Measurements from ENCODE around the gene PTPN6. TPM values are rescaled to one million over a fixed set of nuclear protein-coding genes. Genes with fewer than 3 reads are reported as not detected.
"Not testable (repeated sequence)": the region's sequence is repeated elsewhere in the genome, so short reads cannot be mapped to it uniquely, and the experiment has no call there.

Gene PTPN6
- total RNA-seq, 2 donors from 2014 or later = 35.7 to 68.0 TPM

- Mint-ChIP-seq H3K36me3 (ENCODE audit: low read depth) (no peaks in the 10 kb centered on the region), H3K9me3 (no peaks in the 10 kb centered on the region), H3K4me3 (no peak within 1 kb of the TSS), H3K4me1 (peaks cover 13% of the 10 kb centered on the region), H3K27me3 (ENCODE audit: insufficient read depth) (peaks cover 3% of the 10 kb centered on the region), H3K27ac (no peak within 1 kb of the TSS)
- TF ChIP-seq CTCF (conservative IDR thresholded peaks at IDR 0.05) = no peak
- Histone ChIP-seq H3K36me3 (ENCODE audit: control insufficient read depth, insufficient read depth, low read length) (no peaks in the 10 kb centered on the region), H3K27ac (ENCODE audit: low read depth, low read length) (peak within 1 kb of the TSS; percentile 96), H3K4me3 (ENCODE audit: low read length) (peak within 1 kb of the TSS; percentile 91), H3K27me3 (ENCODE audit: control insufficient read depth, insufficient read depth, low read length, poor library complexity, severe bottlenecking) (no peaks in the 10 kb centered on the region), H3K9ac (ENCODE audit: extremely low read depth, low read length, poor library complexity, severe bottlenecking) (peak within 1 kb of the TSS; percentile 91), H3K4me1 (ENCODE audit: control insufficient read depth, insufficient read depth, low read length) (peaks cover 7% of the 10 kb centered on the region), H3K9me3 (ENCODE audit: control insufficient read depth, low read length) (no peaks in the 10 kb centered on the region)
- WGBS, 2 experiments (ENCODE audit: insufficient coverage in 1 of 2, insufficient read length in 1 of 2) = 9 to 10% methylated on average over 29 to 34 of the region's 34 CpGs
- peak; percentile 100 for DNase-seq
Measured at GRCh38 chr12:6904280-6905276, 46.6 kb upstream of the PTPN6 start, which contains the start of gene LRRC23. Gene LRRC23 (plus strand): TSS chr12:6904822. CDS start chr12:6905634, 812 bp downstream.

GRCh38 chr12:6905414-6906040 lies 45.6 kb upstream of the PTPN6 start:
- H3K4me1 Mint-ChIP-seq = peaks cover 13% of the 10 kb centered on the region
- H3K27ac Mint-ChIP-seq = no peak overlapping the region
- no peaks in the 10 kb centered on the region for H3K36me3 Mint-ChIP-seq (ENCODE audit: low read depth)
- H3K27me3 Mint-ChIP-seq (ENCODE audit: insufficient read depth) = peaks cover 11% of the 10 kb centered on the region
- no peaks in the 10 kb centered on the region for H3K27me3 ChIP-seq (ENCODE audit: control insufficient read depth, insufficient read depth, low read length, poor library complexity, severe bottlenecking)
- H3K4me1 ChIP-seq (ENCODE audit: control insufficient read depth, insufficient read depth, low read length) = peaks cover 7% of the 10 kb centered on the region
- peak overlapping the region; percentile 96 for H3K27ac ChIP-seq (ENCODE audit: low read depth, low read length)
- no peak for TF ChIP-seq CTCF (conservative IDR thresholded peaks at IDR 0.05)
- H3K9ac ChIP-seq (ENCODE audit: extremely low read depth, low read length, poor library complexity, severe bottlenecking) = peak overlapping the region; percentile 91
- no peak overlapping the region for H3K4me3 Mint-ChIP-seq
- H3K9me3 ChIP-seq (ENCODE audit: control insufficient read depth, low read length) = no peaks in the 10 kb centered on the region
- H3K9me3 Mint-ChIP-seq = no peaks in the 10 kb centered on the region
- H3K4me3 ChIP-seq (ENCODE audit: low read length) = peak overlapping the region; percentile 91
- no peaks in the 10 kb centered on the region for H3K36me3 ChIP-seq (ENCODE audit: control insufficient read depth, insufficient read depth, low read length)
- no peak for DNase-seq
- 71 to 92% methylated on average over 2 to 5 of the region's 5 CpGs for WGBS, 2 experiments (ENCODE audit: insufficient coverage in 1 of 2, insufficient read length in 1 of 2)

- H3K4me3 Mint-ChIP-seq; H3K4me1 ChIP-seq (ENCODE audit: control insufficient read depth, insufficient read depth, low read length); H3K9ac ChIP-seq (ENCODE audit: extremely low read depth, low read length, poor library complexity, severe bottlenecking); H3K9me3 ChIP-seq (ENCODE audit: control insufficient read depth, low read length); H3K4me3 ChIP-seq (ENCODE audit: low read length); H3K27me3 ChIP-seq (ENCODE audit: control insufficient read depth, insufficient read depth, low read length, poor library complexity, severe bottlenecking); H3K36me3 Mint-ChIP-seq (ENCODE audit: low read depth); H3K27ac ChIP-seq (ENCODE audit: low read depth, low read length); DNase-seq; H3K36me3 ChIP-seq (ENCODE audit: control insufficient read depth, insufficient read depth, low read length); H3K27ac Mint-ChIP-seq; H3K9me3 Mint-ChIP-seq: not testable (repeated sequence)
- H3K4me1 Mint-ChIP-seq = peaks cover 14% of the 10 kb centered on the region
- 94 to 95% methylated on average over 10 to 11 of the region's 11 CpGs for WGBS, 2 experiments (ENCODE audit: insufficient coverage in 1 of 2, insufficient read length in 1 of 2)
- peaks cover 36% of the 10 kb centered on the region for H3K27me3 Mint-ChIP-seq (ENCODE audit: insufficient read depth)
Measured at GRCh38 chr12:6908141-6908540, 43.0 kb upstream of the PTPN6 start.

Measured in endodermal cell (in vitro differentiated cells).